Measurements from ENCODE around the gene ZSWIM6. TPM values are rescaled to one million over a fixed set of nuclear protein-coding genes. Genes with fewer than 3 reads are reported as not detected.

Gene ZSWIM6
- total and polyA plus RNA-seq, 11 donors, result 1.9 to 14.9 (median 6.3) TPM

GRCh38 chr5:61379677-61380076 lies 47.6 kb downstream of the ZSWIM6 start:
- WGBS, 4 donors, result 91 to 98% (median 93%) methylated on average over 2 of the region's 2 CpGs
- no peak for ATAC-seq

DNA sequence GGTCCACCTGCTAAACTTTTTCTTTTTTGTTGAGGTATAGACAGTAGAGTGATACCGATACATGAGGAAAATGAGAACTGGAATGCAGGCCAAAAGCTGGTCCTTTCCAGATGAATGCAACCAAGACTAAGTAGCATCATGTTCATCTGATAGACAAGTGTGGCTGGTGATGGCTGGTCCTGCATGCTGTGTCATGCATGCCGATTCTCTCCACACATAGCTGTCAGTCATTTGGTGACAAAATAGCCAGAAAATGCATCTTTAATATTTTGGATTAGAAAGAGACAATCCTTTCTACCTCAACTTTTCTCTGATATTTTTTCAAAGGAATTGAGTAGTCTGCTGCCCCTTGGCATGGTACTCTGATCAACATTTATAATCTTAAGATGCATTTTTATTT lies 49.9 kb downstream of the ZSWIM6 start:
- DNase-seq (no peak), ATAC-seq (no peak)
- no peaks in the 10 kb centered on the region for H3K27me3 ChIP-seq
- intact Hi-C loops (cut with DNase I), result no loop called here
- no peaks in the 10 kb centered on the region for H3K9me3 ChIP-seq
- H3K4me3 ChIP-seq, result no peak overlapping the region
- peaks cover 0 to 16% (median 6%) of the 10 kb centered on the region in 12 donors for H3K4me1 ChIP-seq
- no peak for TF ChIP-seq POLR2A (IDR thresholded peaks at IDR 0.05)
- no peaks in the 10 kb centered on the region for H3K36me3 ChIP-seq
- H3K27ac ChIP-seq, result no peak overlapping the region
- 86 to 95% (median 94%) methylated on average over 2 of the region's 2 CpGs for WGBS, 4 donors

More at GRCh38 chr5:61379677-61380076, 47.6 kb downstream of the ZSWIM6 start:
- Histone ChIP-seq H3K27me3 (no peaks in the 10 kb centered on the region), H3K9me3 (no peaks in the 10 kb centered on the region), H3K4me3 (no peak overlapping the region), H3K4me1 (no peaks in the 10 kb centered on the region), H3K27ac (no peak overlapping the region), H3K36me3 (no peaks in the 10 kb centered on the region)
- intact Hi-C loops (cut with DNase I), result no loop called here
- no peak for DNase-seq
- no peak for TF ChIP-seq POLR2A (IDR thresholded peaks at IDR 0.05)
- TF ChIP-seq, protein P1, sequence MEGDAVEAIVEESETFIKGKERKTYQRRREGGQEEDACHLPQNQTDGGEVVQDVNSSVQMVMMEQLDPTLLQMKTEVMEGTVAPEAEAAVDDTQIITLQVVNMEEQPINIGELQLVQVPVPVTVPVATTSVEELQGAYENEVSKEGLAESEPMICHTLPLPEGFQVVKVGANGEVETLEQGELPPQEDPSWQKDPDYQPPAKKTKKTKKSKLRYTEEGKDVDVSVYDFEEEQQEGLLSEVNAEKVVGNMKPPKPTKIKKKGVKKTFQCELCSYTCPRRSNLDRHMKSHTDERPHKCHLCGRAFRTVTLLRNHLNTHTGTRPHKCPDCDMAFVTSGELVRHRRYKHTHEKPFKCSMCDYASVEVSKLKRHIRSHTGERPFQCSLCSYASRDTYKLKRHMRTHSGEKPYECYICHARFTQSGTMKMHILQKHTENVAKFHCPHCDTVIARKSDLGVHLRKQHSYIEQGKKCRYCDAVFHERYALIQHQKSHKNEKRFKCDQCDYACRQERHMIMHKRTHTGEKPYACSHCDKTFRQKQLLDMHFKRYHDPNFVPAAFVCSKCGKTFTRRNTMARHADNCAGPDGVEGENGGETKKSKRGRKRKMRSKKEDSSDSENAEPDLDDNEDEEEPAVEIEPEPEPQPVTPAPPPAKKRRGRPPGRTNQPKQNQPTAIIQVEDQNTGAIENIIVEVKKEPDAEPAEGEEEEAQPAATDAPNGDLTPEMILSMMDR (IDR thresholded peaks at IDR 0.05), result no peak

GRCh38 chr5:61385627-61386026 lies 53.6 kb downstream of the ZSWIM6 start:
- intact Hi-C loops (cut with DNase I), result no loop called here
- ATAC-seq, result no peak
- 96 to 98% (median 97%) methylated on average over 3 of the region's 3 CpGs for WGBS, 4 donors
- H3K9me3 ChIP-seq, result no peaks in the 10 kb centered on the region
- H3K4me3 ChIP-seq, result no peak overlapping the region
- no peak overlapping the region for H3K27ac ChIP-seq
- no peaks in the 10 kb centered on the region for H3K27me3 ChIP-seq
- no peak for DNase-seq
- no peaks in the 10 kb centered on the region for H3K36me3 ChIP-seq
- peaks cover 0 to 21% (median 7%) of the 10 kb centered on the region in 12 donors for H3K4me1 ChIP-seq
- TF ChIP-seq, protein P1 (IDR thresholded peaks at IDR 0.05), result no peak
- no peak for TF ChIP-seq POLR2A (IDR thresholded peaks at IDR 0.05)

DNA sequence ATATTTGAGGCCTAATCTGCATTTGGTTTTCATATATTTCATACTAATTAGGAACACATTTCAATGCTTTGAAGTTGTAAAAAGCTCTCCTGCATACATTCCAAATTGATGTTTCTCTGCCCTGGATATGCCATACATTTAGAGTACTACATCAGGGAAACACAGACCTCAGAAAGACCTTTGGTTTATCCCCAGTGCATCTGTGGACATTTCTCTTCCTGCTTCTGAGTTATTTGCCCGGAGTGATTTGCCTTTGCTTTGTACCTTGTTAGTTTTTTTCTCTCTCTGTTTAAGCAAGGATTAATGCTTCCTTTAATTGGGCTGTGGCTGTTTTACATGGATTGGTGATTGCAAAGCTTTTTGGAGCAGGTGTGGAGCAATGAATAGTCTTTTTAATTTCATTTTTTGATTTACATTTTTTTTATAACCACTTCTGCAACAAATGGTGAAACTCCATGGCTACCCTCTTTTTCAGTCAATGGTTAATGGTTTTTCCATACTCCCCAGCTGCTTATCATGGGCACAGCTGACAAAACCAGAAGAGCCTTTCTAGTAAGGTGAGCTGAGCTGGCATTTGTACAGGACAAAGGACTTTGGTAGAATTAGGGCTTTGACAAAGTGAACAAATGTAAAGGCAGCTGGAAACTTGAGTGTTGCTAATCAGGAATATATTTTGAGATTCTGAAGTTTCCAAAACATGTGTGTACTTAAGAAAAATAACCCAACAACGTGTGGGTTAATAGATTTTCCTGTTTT lies 54.2 kb downstream of the ZSWIM6 start:
- WGBS, 4 donors, result 56 to 80% (median 69%) methylated on average over 2 of the region's 2 CpGs

More for the DNA sequence above, 54.2 kb downstream of the ZSWIM6 start:
- H3K9me3 ChIP-seq, result no peaks in the 10 kb centered on the region
- DNase-seq (no peak), ATAC-seq (peak in 1 of 4 donors; percentile 31)
- no peak overlapping the region for H3K4me3 ChIP-seq
- intact Hi-C loops (cut with DNase I), result no loop called here
- H3K36me3 ChIP-seq, result no peaks in the 10 kb centered on the region
- H3K4me1 ChIP-seq, result peaks cover 0 to 21% (median 7%) of the 10 kb centered on the region in 12 donors
- TF ChIP-seq, protein P1 (IDR thresholded peaks at IDR 0.05), result no peak
- no peak for TF ChIP-seq POLR2A (IDR thresholded peaks at IDR 0.05)
- H3K27ac ChIP-seq, result no peak overlapping the region
- no peaks in the 10 kb centered on the region for H3K27me3 ChIP-seq

All from heart left ventricle (tissue), 16 donors.